ENCODE measurements around the gene GPRIN3.

Gene GPRIN3

GRCh38 chr4:89253311-89253710 lies 54.3 kb downstream of the GPRIN3 start:
- no peak for DNase-seq

DNA sequence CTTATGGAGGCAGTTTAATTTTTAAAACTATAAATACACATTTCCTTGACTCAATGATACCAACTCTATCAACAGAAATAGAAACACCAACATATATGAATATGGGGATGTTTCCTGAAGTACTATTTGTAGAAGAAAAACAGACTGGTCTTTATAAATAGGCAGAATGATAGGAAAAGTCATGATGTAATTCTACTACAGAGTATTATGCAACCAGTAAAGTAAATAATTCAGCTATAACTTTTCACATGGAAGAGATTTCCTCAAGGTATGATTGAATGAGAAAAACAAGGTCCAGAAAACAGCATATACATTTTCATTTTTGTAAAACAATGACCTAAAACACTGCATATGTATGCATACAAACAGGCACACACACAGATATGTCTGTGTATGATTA lies 56.2 kb downstream of the GPRIN3 start:
- no peak for DNase-seq

GRCh38 chr4:89249716-89250361 lies 57.8 kb downstream of the GPRIN3 start:
- DNase-seq = peak; percentile 88

DNA sequence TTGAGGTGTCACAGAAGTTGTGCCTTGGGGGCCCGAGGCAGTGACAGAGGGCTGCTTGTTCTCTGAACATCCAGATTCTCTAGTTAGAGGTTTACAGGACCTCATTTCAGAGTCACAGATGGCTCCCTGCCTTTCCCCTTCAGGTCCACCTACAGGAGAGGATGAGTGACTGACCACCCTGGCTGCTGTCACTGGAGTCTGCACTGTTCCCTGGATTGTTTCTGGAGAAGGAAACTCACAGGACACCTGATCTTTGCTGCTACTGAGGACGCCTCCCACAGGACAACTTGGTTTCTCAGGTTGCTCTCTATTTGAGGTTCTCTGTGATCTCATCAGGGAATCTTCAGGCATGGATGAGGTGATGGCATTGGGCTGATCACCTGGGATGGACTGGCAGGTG lies 58.3 kb downstream of the GPRIN3 start:
- peak; percentile 88 for DNase-seq

GRCh38 chr4:89248879-89249281 lies 58.7 kb downstream of the GPRIN3 start:
- peak; percentile 56 for DNase-seq

GRCh38 chr4:89247951-89248350 lies 59.6 kb downstream of the GPRIN3 start:
- no peak for DNase-seq

DNA sequence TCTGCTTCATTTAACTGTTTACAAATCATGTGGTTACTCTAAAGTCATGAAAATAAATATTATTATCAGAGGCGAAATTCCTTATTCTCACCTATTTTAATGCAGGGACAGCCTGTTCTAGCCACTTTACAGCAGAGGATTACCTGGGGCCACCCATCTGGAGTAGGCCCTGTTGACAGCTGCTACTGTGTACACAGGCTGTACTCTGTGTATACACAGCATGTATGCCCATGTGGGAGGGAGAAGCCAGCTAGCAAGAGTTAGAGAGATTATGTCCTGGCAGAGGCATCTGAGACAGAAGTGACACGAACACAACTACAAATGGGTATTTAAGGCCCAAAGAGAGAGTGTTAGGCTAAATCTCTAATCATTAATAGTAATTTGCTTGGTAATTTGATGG lies 62.1 kb downstream of the GPRIN3 start:
- peak; percentile 91 for DNase-seq

GRCh38 chr4:89243733-89244252 lies 63.8 kb downstream of the GPRIN3 start:
- no peak for DNase-seq

DNA sequence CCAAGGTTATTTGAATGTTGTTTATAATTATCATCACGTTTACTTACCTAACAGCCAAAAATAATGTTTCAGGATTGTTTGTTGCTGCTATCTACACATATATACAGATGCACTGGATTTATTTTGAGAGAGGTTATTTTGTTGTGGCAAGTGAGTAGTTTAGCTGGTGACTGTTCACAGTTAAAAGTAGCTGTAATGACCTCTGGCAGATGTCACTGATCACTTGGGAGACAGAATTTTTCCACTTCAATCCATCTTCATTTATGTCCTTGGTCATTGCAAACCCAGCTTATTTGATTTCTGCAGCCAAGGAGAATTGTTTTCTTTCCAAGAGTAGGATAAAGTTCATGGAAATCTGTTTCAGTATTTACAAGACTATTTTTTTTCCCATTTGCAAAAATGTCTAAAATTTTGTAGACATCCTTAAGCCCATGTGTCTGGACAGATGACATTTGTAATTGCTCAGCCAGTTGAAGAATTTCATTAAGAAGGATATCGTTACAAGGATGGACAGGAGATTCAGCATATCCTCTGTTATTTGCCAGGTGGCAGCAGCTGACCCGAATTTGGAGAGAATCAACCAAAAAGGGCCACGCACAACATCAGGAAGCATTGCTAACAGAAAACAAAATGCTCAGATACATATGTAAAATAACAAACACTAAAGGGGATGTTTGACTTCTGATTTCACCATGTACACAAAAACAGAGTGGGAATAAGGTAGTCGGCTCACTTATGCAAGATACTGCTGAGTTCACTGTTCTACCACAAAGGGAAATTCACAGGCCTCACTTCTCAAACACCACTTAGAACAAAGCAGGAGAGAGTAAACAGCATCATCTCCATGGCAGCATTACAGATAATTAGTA lies 64.5 kb downstream of the GPRIN3 start:
- peak; percentile 82 for DNase-seq

- DNase-seq = no peak
Measured at GRCh38 chr4:89242216-89242615, 65.4 kb downstream of the GPRIN3 start.

- DNase-seq = no peak
Measured at GRCh38 chr4:89230271-89230670, 77.3 kb downstream of the GPRIN3 start.

DNA sequence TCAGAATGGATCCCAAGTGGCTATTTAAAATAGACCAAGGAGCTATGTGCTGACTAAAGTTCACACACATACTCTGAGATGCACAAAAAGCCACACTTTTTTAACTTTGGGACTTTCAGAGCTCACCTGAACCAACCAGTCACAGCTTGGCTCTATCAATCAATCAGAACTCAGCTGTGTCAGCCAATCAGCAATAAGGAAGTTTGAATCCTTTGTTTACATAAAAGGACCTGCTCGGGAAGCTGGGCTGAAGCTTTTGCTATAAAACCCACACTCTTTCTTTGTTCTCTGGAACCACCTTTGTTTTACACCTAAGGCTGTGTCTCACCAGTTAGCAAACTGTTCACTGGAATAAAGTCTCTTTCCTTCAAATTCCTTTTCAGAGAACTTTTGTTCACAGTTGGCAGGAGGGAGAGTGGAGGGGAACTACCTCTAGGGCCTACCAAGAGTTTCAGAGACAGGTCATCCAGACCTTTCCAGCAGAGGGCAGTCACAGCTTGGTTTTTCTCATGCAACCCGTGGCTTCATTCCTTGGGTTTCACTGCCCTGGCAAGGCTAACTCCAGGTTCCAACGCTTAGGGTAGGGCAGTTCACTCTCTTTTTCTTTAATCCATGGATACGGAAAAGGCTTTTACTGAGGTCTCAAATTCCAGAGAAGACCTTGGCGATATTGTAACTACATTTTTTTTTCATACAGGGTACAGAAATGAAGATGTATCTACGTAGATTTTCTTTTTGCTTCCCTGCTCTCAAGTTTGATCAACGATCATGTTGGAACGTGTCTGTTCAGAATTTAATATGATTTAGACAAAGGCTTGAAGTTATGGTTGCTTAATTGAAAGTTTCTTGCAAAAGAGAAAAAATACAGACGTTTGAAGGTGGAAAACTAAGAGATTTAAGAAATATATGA lies 80.7 kb downstream of the GPRIN3 start:
- peak; percentile 86 for DNase-seq

GRCh38 chr4:89222170-89222569 lies 85.4 kb downstream of the GPRIN3 start:
- DNase-seq = peak; percentile 32

DNA sequence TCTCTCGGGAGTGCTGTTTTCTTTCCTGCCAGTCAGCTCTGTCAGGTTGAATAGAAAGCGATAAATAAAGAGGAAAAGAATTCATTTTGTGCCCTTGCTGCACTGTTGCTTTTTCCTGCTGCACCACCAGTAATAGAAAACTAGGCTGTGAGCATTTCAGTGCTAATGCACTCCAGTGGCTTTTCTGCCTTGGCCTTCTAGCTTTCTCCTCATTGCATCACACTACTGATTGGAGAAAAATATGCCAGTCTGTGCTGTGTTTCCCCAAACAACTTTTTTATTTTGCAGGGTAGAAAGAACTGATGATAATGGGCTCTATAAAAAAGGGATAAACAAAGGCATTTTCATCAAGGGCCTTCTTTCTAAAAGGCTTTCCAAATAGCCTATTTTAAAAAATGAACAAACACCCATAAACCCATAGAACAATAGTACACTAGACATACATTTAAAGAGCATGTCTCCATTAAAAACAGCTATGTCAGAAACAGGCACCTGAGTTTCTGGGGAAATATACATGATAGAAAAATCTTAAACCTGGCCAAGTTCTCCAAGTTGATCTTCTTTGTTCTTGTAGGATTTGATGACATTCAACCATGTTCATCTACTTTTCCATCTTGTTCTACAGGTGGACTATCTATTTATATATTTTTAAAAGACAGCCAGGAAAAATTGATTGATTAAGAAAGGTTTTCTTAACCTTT lies 86.3 kb downstream of the GPRIN3 start:
- DNase-seq = peak; percentile 21

- peak; percentile 66 for DNase-seq
Measured at GRCh38 chr4:89218587-89218986, 89.0 kb downstream of the GPRIN3 start.

DNA sequence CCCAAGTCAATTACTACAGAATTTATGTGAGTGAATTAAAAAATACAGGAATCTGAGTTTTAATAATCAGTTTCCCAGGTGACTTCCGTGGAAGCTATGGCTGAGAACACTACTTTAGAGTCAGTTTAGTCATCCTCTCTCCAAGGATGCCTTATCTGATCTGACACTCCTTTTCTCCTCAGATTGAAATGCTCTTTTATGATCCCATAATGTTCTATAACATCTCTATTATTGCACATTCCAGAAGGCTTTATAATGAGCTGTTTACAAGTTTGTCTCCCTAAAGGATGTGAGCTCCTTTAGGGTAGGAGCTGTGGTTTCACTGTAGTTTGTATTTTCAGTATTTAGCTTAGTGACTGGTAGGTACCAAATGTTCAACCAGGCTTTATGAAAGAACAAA lies 90.0 kb downstream of the GPRIN3 start:
- no peak for DNase-seq

DNA sequence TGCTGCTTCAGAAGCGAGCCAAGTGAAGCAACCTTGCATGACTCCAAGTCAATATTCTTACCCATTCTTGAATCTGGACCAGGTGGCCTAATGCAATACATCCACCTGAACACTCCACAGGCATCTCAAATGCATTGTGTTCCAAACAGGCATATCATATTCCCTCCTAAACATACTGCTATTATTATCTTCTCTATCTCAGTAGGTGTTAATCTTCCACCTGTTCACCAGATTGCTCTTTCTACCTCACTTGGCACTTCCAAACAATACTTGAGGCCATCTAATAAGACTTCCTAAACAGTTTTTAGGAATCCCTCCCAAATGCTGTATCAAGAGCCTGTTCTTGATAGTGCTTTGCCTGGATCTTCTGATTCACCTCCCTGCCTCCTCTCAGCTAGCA lies 90.7 kb downstream of the GPRIN3 start:
- DNase-seq = no peak

DNA sequence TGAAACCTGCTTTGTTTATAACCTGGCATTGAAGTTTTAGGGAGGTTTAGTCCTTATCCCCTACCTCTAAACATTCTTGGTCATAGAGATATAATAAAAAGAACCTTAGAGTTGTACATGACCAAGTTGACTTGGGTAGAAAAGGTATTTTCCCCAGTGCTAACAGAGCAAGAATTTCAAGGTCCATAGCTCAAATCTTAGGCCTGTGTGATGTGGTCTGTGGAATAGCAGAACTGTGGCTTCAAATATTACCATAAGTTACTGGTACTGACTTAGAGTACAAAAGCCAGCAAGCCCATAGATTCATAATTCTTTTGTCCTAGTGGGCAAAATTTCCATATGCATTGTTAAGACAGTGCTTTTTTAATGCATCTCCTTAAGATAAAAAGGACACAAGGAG lies 91.2 kb downstream of the GPRIN3 start:
- DNase-seq = no peak

DNA sequence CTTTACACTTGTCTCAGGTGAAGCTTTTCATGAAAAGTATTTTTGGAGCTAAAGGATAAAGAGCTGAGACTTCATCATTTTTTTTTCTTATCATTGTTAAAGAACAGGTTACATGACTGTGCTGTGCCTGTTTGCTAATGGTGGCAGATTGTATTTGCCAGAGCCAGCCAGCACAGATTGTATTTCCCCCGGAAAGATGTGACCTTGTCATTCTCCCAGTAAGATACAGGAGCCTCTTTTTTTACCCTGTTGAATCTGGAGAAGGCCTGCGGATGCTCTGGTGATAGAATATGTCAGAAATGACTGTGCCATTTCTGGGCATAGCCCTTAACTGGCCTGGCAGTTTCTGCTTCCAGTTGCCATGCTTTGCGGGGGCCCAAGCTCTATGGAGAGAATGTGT lies 91.9 kb downstream of the GPRIN3 start:
- DNase-seq = no peak

GRCh38 chr4:89214308-89214707 lies 93.3 kb downstream of the GPRIN3 start:
- DNase-seq = no peak

DNA sequence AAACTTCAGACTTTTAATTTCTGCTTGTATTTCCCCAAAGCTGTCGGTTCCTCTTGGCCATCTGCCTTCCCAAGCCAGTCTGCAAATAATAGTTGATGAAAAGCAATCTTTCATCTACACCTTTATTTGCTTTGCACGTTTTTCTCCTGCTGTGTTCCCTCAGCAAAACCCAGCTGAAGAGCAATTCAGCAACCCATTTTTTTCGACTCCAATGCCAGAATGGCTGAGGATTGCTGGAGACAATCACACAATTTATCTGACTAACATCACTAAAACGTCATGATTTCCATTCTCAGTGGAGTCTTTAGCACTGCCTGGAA lies 94.3 kb downstream of the GPRIN3 start:
- DNase-seq = peak; percentile 21

- no peak for DNase-seq
Measured at GRCh38 chr4:89212666-89213381, 94.8 kb downstream of the GPRIN3 start.

Measured in DMS53 (cell line).